Astrocyte of the cerebellum (primary cell): ENCODE results near the gene PEX11B.

Experiments
- DNase-seq: peaks from one replicate; pipeline ENCODE4 v3.0.0-alpha.2; 2011; ENCODE audit warnings: low read depth
- H3K4me3 ChIP-seq: 2 replicates; pipeline ENCODE4 v1.5.1; 2011; ENCODE audit warnings: mild to moderate bottlenecking, low read depth, low read length, moderate library complexity
- in situ Hi-C: cut with HindIII; loops from 2 replicates; pipeline ENCODE4 v1.10.0; 2017; ENCODE audit warnings: low sequenced_read_pairs
- TF ChIP-seq, protein P1 (sequence below): IDR thresholded peaks from 2 replicates; pipeline ENCODE4 v1.5.1; 2012; ENCODE audit warnings: low read length, low read depth, moderate library complexity, mild to moderate bottlenecking; ENCODE audit errors: missing control alignments

The PEX11B gene

DNA sequence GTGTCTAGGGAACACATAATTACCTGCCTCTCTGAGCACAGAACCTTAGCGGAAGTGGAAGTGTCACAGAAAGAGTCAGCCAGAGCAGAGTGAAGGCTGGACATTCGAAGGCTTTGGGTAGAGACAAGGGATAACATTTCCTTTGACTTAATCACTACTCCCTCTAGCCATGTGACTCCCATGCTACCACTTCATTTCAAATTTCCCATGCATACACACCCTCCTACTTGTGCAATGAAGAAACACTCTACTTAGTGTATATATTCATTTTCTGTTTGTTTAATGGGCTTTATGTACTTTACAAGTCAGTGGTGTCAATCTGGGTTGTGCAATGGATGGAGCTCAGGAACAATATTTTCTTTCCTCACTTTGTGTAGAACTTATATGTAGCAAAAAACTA lies 39.8 kb downstream of the PEX11B start:
- TF ChIP-seq, protein P1, sequence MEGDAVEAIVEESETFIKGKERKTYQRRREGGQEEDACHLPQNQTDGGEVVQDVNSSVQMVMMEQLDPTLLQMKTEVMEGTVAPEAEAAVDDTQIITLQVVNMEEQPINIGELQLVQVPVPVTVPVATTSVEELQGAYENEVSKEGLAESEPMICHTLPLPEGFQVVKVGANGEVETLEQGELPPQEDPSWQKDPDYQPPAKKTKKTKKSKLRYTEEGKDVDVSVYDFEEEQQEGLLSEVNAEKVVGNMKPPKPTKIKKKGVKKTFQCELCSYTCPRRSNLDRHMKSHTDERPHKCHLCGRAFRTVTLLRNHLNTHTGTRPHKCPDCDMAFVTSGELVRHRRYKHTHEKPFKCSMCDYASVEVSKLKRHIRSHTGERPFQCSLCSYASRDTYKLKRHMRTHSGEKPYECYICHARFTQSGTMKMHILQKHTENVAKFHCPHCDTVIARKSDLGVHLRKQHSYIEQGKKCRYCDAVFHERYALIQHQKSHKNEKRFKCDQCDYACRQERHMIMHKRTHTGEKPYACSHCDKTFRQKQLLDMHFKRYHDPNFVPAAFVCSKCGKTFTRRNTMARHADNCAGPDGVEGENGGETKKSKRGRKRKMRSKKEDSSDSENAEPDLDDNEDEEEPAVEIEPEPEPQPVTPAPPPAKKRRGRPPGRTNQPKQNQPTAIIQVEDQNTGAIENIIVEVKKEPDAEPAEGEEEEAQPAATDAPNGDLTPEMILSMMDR = no peak
- in situ Hi-C loops = no loop called here
- no peak for DNase-seq

DNA sequence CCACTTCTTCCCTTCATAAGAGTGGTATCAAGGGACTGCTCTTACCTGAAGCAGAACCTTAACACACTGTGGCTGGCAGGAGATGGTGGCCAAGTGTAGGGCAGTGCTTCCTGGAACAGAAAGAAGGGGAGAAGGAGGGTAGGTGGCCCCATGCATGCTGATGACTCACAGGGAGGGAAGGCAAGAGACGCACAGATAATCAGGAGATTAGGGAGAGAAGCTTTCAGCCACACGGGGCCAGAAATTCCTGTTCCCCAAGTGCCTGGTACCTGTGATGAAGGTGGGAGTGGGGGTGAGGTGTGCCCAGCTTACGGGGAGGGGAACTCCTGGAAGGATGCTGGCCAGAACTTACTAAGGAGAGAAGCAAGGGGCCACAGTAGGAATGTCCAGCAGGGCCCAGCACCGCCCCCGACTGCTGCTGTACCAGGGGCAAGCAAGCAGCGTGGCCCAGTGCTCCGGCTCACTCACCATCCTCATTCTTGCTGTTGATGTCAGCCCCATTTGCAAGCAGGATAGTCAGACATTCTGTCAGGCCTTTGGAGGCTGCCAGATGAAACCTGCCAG lies 40.5 kb downstream of the PEX11B start:
- TF ChIP-seq, protein P1 = no peak
- H3K4me3 ChIP-seq = no peak overlapping the region
- no peak for DNase-seq
- in situ Hi-C loops = no loop called here

More for the DNA sequence above, 39.8 kb downstream of the PEX11B start:
- no peak overlapping the region for H3K4me3 ChIP-seq

GRCh38 chr1:145874646-145875045 lies 43.9 kb downstream of the PEX11B start:
- in situ Hi-C loops = no loop called here
- no peak for DNase-seq
- H3K4me3 ChIP-seq = no peak overlapping the region
- TF ChIP-seq, protein P1 = no peak

GRCh38 chr1:145871994-145872924 lies 46.3 kb downstream of the PEX11B start:
- peak overlapping the region; percentile 37 for H3K4me3 ChIP-seq
- no peak for DNase-seq
- TF ChIP-seq, protein P1 = no peak
- in situ Hi-C loops = no loop called here

DNA sequence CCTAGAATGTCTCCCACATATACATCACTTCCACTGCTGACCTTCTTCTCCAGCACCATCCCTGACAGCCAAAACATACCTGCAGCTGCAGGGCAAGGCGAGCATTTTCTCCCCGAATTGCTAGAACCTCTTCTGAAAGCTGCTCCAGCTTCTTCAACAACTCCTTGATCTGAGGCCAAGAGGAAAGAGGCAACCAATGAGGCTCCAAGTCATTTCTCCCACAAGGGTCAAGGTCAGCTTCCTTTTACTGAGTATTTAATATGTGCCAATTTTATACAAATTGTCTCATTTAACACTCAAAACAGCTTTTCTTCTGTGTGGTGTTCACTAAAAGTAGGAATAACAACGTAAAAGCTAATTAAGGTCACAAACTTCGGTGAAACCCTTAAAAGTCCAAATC lies 50.3 kb downstream of the PEX11B start:
- no peak for DNase-seq
- TF ChIP-seq, protein P1 = no peak

GRCh38 chr1:145863282-145864018 lies 55.1 kb downstream of the PEX11B start:
- DNase-seq = no peak
- TF ChIP-seq, protein P1 = no peak
- no peak overlapping the region for H3K4me3 ChIP-seq
- in situ Hi-C loops = no loop called here

More for the DNA sequence above, 50.3 kb downstream of the PEX11B start:
- no peak overlapping the region for H3K4me3 ChIP-seq
- in situ Hi-C loops = no loop called here
